GM21528 (cell line): ENCODE data around the gene GRIP2.

Experiments used
- ATAC-seq: cut with Tn5 transposase; IDR thresholded peaks from one replicate; pipeline ENCODE4 v1.9.1; 2021; ENCODE audit warnings: mild to moderate bottlenecking, moderate library complexity; ENCODE audit not compliant: unreplicated experiment, low FRiP score

Gene GRIP2

DNA sequence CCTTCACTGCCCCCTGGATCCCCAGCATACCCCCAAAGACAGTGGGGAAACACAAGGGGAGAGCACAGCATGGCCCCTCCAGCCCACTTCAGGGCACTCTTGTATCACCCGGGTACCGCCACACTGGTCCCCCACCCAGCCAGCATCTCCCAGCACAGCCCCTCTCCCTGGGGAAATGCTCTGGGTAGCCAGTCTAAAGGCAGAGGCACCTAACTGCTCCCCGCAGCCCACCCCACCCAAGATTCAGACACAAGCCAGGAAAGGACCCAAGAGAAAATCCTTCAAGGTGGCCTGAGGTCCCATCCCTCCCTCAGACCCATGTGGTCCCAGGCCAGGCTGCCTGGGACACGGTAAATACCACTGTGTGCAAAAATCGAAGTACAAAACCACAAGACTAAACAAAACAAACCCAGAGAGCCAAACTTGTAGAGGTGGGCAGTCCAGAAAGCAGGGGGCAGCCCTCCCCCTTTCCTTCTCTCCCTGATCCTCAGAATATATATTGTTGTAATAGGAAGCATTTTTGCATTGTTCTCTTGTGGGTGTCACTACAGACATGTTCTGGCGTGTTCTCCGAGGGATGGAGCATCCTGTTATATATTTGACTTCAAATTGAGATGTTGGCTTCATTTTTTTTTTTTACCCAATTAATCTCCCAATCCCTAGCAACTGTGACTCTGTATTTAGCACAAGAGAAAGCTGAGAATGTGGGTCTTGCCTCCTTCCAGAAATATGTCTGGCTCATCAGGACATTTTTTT is 51.7 kb downstream of the GRIP2 start:
- ATAC-seq = no peak

DNA sequence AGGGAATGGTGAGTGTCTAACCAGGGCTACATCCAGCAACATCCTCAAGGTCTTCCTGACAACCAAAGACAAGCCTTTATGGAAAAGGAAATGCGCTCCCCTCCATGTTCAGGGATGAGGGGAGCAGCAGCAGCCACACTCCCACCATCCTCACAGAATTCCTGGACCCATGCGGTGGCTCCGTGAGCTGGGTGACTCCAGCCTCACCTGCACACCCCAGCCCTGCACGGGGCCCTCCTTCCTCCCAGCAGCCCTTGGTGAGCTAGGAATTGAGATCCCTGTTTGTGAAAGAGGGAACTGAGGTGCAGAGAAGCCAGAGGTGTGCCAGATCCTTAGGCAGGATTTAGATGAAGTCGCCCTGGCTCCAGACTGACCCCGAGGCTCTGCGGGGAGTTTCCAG is 52.3 kb downstream of the GRIP2 start:
- no peak for ATAC-seq

DNA sequence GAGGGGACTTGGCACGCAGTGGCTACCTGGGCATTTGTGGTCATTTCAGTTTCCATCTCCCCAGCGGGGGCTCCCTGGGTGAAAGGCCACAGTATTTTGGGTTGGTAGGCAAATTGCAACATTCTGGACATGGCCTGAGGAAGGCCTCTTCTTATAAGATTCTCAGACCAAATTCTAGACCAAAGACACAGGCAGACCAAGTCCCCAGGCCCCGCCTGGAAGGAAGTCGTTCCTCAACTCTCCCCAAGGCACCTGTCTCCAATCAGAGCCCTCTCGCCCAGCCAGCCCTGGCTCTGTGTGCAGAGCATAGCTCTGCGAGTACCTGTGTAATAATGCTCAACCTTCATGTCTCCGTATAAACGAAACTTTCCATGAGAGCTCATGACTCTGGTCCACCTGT is 53.1 kb downstream of the GRIP2 start:
- ATAC-seq = no peak

DNA sequence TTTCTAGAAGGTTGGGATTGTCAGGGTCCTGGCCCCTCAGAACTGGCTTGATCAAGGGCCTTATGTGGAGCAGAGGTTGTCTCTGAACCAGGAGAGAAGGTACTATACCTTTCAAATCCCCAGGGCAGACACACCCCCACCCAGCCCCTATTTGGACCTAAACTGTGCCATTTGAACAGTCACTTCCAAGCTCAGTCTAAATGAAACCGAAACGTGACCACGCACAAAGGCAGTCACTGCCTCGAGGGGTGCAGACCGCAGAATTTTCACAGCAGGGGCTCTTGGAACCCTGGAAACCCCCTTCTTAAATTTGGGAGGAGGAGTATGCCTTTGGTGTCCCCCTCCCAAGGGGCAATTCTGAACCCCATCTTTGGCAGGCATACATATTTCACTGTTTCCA is 53.7 kb downstream of the GRIP2 start:
- no peak for ATAC-seq

DNA sequence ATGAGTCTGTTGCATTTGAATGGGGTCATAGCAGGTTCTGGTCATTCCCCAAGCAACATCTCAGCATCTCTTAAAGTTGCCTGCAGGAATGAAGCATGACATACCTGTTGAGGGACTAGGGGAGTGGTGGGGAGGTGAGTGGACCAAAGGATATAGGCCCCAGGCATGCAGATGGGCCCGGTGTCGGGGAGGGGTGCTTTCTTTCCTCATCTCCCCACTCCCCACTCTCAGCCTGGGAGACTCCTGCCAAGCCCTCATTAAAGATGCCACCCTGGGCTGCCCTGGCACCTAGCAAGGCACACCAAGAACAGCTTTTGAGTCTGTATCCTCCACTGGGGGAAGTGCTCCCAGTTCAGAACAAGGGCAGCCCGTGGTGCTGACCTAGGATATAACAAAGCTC is 54.2 kb downstream of the GRIP2 start:
- no peak for ATAC-seq

DNA sequence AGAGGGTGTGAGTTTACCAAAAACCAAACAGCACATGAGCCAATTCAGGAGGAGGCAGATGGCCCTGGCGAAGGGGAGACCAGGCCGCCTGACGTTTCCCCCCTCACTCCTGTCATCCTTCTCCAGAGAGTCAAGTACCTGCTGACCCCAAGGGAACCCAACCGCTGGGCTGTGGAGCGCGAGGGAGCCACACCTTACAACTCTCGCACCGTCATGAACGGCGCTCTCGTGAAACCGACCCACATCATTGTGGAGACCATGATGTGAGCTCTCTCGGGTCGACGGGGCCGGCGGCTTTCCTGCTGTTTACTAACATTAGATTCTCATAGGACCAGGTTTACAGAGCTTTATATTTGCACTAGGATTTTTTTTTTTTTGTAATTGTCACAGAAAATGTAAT is 55.4 kb downstream of the GRIP2 start:
- no peak for ATAC-seq

DNA sequence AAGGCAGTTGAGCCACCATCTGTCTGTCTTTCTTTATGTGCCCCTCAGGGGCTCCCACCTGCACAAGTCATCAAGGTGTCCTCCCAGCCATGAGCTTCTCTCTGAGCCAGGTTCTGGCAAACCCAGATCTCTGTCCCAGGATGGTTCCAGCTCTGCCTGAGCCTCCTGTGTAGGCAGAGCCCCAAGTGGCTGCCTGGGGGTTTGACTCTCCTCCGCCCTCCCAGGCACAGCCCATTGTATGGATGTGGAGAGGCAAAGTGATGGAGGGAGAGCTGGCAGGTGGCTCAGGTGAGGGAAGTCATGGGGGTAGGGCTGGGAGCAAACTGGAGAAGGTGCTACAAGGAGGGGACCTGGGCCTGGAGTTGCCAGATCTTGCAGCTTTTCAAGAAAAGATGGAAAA is 56.9 kb downstream of the GRIP2 start:
- no peak for ATAC-seq

DNA sequence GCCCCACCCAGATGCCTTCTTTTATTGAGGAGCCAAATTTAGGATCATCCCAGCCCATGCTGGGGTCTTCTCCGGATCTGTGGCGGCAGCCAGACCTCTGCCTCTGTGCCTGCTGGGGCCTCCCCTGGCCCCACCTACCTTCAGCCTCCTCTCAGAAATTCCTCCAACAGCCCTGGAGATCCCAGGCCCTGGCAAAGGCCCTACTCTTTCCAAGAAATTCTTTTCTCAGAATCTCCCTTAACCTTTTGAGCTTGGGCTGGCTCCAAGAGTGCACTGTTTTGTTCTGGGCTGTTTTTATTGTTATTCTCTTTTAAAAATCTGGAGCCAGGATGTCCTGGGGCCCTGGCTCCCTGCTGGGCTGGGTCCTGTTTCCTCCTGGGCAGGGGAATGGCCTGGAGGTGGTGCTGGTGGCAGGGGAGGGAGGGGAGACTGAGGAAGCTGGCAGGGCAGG is 57.8 kb downstream of the GRIP2 start:
- ATAC-seq = no peak

DNA sequence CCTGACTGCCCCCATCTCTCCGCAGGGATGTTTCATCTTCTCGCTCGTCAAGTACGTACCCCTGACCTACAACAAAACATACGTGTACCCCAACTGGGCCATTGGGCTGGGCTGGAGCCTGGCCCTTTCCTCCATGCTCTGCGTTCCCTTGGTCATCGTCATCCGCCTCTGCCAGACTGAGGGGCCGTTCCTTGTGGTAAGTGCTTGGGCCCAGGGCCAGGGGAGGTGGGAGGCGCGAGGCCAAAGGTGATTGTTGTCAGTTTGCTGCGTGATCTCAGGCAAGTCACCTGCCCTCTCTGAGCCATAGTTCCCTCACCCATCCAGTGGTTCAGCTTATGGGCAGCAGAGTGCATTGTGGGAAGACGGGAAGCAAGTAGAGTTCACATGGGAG is 58.5 kb downstream of the GRIP2 start:
- no peak for ATAC-seq

DNA sequence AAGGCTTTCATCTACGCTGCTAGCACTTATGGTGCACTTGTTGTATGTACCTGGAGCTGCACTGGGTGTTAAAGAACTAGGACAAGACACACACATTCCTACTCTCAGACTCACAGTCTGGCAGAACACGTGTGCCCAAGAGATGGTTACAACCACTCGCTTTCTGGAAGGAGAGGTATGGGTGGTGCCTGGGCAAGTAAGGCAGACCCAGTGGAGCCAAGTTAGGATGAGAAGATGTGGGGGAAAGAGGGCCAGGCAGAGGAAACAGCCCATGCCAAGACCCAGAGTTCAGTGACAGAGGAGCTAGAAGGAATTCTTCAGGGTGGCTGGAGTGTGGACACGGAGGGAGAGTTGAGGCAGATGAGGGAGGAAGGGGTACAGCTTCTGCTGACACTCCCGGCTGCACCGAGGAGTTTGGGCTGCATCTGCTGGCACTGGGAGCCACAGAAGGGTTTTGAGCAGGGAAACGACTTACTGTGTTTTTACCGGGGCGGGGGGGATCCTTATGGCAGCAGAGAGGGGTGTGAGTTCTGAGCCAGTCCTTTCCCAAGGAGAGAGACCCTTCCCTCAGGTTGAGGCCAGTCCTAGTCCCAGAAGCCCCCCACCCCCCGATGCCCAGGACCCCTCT is 59.0 kb downstream of the GRIP2 start:
- no peak for ATAC-seq

DNA sequence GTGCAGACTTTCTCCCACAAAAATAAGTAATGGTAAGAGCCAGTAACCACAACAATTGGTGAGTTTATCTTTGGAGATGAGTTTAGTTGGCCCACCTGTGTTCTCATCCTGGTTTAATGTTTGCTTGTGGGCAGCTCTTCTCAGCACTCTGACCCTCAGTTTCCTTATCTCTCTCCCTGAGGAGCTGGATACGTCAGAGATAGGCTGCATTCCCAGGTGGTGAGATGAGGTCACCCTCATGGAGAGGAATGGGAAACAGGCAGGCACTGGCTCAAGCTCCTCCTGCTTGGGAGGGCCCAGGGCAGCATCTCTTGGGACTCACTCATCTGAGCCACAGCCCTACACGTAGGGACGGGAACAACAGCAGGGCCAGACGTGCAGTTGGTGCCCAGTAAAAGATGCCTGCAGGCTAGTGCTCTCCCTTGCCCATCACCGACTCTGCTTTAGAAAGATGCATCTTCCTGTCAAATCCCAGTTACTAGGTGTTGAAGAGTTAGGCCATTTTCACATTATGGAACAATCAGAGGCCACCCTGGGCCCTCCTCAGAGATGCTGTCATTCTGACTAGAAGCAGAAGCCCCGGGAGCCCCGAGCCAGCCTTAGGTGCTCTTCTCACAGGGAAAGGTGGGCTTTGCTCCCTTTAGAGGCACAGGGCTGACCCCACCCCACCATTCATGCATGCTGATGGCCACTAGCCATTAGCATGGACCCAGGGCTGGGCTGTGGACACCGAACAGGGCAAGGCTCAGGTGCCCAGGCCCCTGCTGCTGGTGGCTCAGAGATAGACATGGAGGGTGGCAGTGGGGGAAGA is 59.7 kb downstream of the GRIP2 start:
- no peak for ATAC-seq

DNA sequence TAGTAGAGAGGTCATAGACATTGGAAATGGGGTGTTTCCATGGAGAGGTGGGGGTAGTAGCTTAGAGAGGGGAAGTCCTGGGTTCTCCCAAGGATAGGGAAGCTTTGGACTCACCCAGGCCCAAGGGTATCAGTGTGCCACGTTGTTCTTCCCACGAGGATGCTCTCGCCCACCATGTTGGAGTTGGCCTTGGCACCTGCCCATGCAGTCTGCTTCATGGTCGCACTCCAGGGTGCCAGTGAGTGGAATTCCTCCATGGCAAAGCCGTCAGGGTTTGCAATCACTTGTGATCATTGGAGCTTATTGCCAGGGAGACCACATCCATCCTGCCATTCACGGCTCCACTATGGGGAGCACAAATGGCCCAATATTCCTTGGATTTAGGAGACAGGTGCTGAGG is 60.6 kb downstream of the GRIP2 start:
- ATAC-seq = no peak

DNA sequence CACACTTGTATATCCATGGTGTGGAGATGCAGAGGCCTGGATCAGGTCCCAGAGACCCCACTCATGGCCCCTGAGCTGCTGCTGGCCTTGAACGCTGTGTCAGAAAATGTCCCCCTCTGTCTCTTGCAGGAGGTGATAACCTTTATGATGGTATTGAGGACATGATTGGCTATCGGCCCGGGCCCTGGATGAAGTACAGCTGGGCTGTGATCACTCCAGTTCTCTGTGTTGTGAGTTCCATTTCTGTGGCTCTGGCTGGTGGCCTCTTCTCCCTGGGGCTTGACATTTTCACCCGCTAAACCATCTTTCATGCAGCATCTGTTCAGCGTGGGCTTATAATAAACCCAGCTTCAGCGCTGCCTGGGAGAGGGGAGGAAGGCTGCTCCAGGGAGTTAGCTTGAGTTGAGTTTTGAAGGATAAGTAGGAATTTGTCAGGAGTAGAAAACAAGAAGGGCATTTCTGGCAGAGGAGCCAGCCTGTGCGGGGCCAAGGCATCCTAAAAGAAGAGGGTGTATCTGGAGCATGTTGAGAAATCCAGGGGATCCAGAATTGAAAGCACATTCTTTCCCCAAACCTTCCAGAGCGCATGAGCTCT is 61.1 kb downstream of the GRIP2 start:
- no peak for ATAC-seq

DNA sequence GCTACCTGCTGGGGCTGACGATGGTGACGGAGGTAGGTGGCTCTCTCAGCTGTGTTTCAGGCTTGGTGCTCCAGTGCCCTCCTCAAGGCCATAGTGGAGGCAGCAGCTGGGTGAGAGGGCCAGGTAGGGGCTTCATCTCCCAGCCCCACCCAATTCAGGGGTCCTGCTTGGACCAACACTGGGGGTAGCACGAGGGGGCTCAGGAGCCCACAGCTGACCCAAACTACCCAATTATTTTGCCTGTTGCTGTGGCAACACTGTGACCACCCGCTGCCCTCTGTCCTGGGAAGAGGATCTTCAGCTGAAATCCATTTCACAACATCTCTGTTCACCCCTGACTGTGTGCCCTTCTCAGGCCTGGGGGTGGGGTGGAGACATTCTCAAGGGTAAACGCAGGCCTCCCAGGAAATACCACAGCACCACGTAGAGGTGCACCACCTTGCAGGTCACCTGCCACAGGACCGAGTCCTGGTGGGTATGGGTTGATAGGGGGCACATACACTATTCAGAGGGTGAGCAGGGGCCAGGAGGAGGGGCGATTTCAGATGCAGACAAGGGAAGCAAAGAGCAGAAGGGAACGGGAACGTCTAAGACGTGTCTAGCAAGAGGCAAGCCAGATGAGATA is 62.7 kb downstream of the GRIP2 start:
- no peak for ATAC-seq

DNA sequence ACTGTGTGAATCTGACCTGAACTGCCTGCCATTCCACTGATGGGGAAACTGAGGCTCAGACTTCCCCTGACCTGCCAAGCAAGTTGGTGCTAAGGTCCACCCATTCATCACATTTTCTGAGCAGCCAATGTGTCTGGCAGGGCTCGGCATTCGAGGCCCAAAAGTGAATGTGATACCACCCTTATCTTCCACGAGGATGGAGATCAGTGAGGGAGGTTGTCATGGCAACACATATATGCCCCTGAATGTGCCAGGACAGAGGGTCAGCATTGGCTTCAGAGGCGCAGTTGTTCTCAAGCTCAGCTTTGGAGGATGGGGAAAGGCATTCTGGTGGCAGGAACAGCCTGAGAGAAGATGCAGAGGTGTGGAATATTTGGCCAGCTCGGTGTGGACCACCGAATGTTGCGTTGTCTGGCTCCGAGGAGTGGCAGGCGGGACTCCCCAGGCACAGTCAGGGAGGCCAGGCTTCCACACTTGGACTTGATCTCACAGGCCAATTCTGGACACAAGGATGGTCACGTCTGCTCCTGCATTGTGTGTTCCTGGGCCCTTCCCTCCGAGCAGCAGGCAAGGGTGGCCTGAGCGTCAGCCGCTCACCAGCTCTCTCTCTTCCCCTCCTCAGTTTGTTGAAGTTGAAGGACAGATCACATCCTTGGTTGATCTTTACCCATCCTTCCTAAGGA is 63.4 kb downstream of the GRIP2 start:
- no peak for ATAC-seq

DNA sequence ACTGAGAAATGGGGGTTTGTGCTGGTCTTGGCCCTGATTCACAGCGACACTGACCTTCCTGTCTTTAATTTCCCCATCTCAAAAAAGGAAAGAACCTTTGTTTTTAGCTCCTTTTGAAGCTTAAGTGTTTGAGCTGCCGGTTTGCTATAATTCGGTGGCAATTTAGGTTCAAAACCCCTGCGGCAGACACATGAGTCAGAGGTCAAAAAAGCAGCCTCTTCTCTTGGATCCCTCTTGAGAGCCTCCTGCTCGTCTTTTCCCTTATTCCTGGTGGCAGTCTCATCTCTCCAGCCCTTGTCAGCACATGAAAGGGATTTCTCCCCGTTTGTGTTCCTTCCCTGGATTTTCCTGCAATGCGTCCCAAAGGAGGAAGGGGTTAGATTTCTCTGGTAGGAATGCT is 64.5 kb downstream of the GRIP2 start:
- ATAC-seq = no peak

DNA sequence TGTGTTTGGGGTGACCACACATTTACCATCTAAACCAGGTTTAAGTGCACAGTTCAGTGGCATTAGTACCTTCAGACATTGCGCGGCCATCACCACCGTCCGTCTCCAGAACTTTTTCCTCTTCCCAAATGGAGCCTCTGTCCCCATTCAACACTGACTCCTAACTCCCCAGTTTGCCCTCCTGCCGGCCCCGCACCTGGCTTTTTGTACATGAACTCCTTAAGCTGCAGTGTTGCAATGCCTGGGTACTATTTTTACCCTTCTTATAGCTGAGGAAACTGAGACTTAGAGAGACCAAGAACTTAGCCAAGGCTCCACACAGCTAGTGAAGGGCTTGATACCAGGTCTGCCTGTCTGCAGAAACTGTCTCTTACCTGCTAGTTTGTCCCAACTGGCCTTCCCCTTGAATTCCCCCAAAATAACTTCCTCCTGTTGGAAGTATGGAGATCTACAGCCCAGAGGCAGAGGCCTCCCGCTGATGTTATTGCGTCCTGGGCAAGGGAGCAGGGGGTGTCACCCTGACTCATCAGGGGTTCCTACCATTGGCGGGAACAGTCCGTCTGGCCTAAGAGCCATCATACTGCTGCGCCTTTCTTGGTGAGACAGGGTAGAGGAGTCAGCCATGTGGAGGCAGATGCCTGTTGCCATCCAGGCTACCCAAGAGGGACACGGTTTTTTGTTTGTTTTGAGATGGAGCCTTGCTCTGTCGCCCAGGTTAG is 65.6 kb downstream of the GRIP2 start:
- no peak for ATAC-seq

DNA sequence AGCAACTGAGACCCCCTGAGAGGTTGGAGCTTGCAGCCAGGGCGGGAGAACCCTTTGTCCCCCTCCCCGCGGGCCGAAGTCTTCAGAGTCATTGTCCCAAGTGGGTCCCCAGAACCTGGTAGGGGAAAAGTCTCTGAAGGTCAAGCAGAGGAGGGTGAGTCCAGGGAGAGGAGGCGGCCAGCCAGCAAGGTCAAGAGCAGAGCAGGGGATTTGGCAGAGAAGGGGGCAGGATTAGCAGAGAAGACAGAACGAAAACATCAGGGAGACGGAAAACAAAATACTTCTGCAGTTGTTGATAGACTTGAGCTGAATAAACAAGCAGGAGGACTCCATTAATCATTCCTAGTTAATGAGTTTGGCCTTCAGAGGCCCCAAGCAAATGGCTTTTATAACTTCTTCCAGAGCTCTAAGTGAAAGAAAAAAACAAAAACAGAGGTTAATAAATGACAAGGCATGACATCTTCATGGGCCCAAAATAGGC is 66.7 kb downstream of the GRIP2 start:
- no peak for ATAC-seq
